ENCODE measurements around the gene PRR18. TPM values are rescaled to one million over a fixed set of nuclear protein-coding genes. Genes with fewer than 3 reads are reported as not detected.
A peak's percentile ranks its signal among the peaks of the same experiment; 100 is the strongest.

The PRR18 gene
- total and polyA plus RNA-seq, 9 of the 15 experiments (the other 6 are each of a cell fraction or from before 2014, with no cell fraction given) = not detected

DNA sequence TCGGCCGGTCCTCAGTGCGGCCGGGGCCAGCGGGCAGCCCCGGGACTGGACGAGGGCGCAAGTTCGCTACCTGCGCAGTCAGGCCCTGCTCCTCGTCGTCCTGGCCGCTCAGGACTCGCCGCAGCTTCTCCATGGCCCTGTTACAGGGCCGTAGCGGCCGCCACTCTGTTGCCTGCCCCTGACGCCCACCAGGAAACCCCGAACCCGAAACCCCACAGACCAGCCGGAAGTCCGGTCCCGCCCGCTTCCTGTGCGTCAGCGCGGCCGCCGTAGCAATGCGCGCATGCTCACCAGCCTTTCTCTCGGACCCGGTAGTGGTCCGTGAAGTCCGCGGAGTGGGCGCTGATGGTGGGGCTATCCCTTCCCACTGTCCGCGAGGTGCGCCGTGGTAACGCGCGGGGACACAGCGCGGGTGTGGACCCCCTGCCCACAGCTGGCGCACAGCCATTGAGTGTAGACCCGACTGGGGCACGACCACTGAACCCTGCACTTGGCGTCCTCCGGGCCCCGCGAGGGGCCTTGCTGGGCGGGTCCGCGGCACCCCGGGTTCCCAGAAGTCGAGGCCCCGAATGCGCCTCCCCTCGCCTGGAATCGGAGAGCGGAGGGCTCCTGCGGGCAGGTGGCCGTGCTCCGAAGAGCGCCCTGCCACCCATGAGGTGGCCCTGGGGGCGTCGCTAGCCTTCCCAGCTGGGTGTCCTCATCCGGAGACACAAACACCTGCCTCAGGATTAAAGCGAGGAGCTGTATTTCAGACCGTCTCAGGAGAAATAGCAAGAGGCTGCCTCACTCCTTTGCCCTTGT, 34.4 kb upstream of the PRR18 start, which contains the start of gene SFT2D1 (continued):
- TF ChIP-seq JUN (IDR thresholded peaks at IDR 0.05; ENCODE audit: borderline replicate concordance, low read depth, low read length) = no peak
- TF ChIP-seq JUN (CRISPR knock-in tag; IDR thresholded peaks at IDR 0.05; ENCODE audit: borderline replicate concordance) = no peak
- TF ChIP-seq ILK (tag; IDR thresholded peaks at IDR 0.05; ENCODE audit: borderline replicate concordance, low read depth) = no peak
- TF ChIP-seq NONO (IDR thresholded peaks at IDR 0.05; ENCODE audit: low read depth in 2 of 2, low read length in 1 of 2) = peak; percentile 8 to 57; a peak in 1 of 4 replicates
- TF ChIP-seq, protein P1, sequence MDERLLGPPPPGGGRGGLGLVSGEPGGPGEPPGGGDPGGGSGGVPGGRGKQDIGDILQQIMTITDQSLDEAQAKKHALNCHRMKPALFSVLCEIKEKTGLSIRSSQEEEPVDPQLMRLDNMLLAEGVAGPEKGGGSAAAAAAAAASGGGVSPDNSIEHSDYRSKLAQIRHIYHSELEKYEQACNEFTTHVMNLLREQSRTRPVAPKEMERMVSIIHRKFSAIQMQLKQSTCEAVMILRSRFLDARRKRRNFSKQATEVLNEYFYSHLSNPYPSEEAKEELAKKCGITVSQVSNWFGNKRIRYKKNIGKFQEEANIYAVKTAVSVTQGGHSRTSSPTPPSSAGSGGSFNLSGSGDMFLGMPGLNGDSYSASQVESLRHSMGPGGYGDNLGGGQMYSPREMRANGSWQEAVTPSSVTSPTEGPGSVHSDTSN (CRISPR knock-in tag; IDR thresholded peaks at IDR 0.05; ENCODE audit: low read depth) = no peak
- TF ChIP-seq, protein P1 (tag; conservative IDR thresholded peaks at IDR 0.05; ENCODE audit: low read depth) = no peak
- 0 out of 4 replicates have a peak, but pooled peaks of 1 of the 2 experiments have one; percentile 21 for TF ChIP-seq TBL1XR1 (IDR thresholded peaks at IDR 0.05; ENCODE audit: low read length in 2 of 2)
- peak; percentile 97; the same call in 1 of the 2 replicates for TF ChIP-seq KAT7 (CRISPR knock-in tag; IDR thresholded peaks at IDR 0.05; ENCODE audit: borderline replicate concordance)
- no peak for TF ChIP-seq ELF4 (CRISPR knock-in tag; IDR thresholded peaks at IDR 0.05)
- TF ChIP-seq, protein P2, sequence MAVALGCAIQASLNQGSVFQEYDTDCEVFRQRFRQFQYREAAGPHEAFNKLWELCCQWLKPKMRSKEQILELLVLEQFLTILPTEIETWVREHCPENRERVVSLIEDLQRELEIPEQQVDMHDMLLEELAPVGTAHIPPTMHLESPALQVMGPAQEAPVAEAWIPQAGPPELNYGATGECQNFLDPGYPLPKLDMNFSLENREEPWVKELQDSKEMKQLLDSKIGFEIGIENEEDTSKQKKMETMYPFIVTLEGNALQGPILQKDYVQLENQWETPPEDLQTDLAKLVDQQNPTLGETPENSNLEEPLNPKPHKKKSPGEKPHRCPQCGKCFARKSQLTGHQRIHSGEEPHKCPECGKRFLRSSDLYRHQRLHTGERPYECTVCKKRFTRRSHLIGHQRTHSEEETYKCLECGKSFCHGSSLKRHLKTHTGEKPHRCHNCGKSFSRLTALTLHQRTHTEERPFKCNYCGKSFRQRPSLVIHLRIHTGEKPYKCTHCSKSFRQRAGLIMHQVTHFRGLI (CRISPR knock-in tag; IDR thresholded peaks at IDR 0.05) = no peak
- TF ChIP-seq, protein P3, sequence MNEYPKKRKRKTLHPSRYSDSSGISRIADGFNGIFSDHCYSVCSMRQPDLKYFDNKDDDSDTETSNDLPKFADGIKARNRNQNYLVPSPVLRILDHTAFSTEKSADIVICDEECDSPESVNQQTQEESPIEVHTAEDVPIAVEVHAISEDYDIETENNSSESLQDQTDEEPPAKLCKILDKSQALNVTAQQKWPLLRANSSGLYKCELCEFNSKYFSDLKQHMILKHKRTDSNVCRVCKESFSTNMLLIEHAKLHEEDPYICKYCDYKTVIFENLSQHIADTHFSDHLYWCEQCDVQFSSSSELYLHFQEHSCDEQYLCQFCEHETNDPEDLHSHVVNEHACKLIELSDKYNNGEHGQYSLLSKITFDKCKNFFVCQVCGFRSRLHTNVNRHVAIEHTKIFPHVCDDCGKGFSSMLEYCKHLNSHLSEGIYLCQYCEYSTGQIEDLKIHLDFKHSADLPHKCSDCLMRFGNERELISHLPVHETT (CRISPR knock-in tag; conservative IDR thresholded peaks at IDR 0.05 in 1 of 2, IDR thresholded peaks at IDR 0.05 in 1 of 2) = no peak
- no peak for TF ChIP-seq U2AF1 (optimal IDR thresholded peaks at IDR 0.05; ENCODE audit: low read depth, low read length)
- TF ChIP-seq PRPF4 (IDR thresholded peaks at IDR 0.05; ENCODE audit: insufficient read depth, low read depth, low read length, poor library complexity, severe bottlenecking) = no peak
- TF ChIP-seq, protein P4, sequence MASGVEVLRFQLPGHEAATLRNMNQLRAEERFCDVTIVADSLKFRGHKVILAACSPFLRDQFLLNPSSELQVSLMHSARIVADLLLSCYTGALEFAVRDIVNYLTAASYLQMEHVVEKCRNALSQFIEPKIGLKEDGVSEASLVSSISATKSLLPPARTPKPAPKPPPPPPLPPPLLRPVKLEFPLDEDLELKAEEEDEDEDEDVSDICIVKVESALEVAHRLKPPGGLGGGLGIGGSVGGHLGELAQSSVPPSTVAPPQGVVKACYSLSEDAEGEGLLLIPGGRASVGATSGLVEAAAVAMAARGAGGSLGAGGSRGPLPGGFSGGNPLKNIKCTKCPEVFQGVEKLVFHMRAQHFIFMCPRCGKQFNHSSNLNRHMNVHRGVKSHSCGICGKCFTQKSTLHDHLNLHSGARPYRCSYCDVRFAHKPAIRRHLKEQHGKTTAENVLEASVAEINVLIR (CRISPR knock-in tag; IDR thresholded peaks at IDR 0.05) = peak; percentile 64
- peak; percentile 95 for TF ChIP-seq POLR2B (IDR thresholded peaks at IDR 0.05; ENCODE audit: low read depth, partially characterized antibody)
- no peak for TF ChIP-seq TFAM (CRISPR knock-in tag; conservative IDR thresholded peaks at IDR 0.05)
- TF ChIP-seq ZNF124 (CRISPR knock-in tag; IDR thresholded peaks at IDR 0.05) = no peak
- TF ChIP-seq CHD4 (IDR thresholded peaks at IDR 0.05; ENCODE audit: insufficient read depth, insufficient replicate concordance, low read depth, low read length, poor library complexity, severe bottlenecking) = no peak
- TF ChIP-seq TSC22D4 (tag; IDR thresholded peaks at IDR 0.05) = no peak

All from K562 (cell line).